A673 (cell line): Measurements from ENCODE around the gene CDK12.

Source experiments
- EZH2 ChIP-seq: fragments of 200-600 bp; sonication (generic); IDR thresholded peaks from 2 replicates; pipeline ENCODE4 v1.6.1; 2017; ENCODE audit warnings: borderline replicate concordance, low read depth, mild to moderate bottlenecking, mixed read lengths, antibody characterized with exemption, low read length; ENCODE audit not compliant: poor library complexity, severe bottlenecking
- TF ChIP-seq, protein P1 (sequence below): fragments of 300-800, 200-600 bp; sonication (generic); conservative IDR thresholded peaks from 2 replicates; pipeline ENCODE4 v1.5.1; 2017; ENCODE audit warnings: low read depth, mild to moderate bottlenecking, antibody characterized with exemption, low read length, moderate library complexity, mixed read lengths

GRCh38 chr17:39429600-39429999 is 31.7 kb upstream of the CDK12 start:
- TF ChIP-seq, protein P1, sequence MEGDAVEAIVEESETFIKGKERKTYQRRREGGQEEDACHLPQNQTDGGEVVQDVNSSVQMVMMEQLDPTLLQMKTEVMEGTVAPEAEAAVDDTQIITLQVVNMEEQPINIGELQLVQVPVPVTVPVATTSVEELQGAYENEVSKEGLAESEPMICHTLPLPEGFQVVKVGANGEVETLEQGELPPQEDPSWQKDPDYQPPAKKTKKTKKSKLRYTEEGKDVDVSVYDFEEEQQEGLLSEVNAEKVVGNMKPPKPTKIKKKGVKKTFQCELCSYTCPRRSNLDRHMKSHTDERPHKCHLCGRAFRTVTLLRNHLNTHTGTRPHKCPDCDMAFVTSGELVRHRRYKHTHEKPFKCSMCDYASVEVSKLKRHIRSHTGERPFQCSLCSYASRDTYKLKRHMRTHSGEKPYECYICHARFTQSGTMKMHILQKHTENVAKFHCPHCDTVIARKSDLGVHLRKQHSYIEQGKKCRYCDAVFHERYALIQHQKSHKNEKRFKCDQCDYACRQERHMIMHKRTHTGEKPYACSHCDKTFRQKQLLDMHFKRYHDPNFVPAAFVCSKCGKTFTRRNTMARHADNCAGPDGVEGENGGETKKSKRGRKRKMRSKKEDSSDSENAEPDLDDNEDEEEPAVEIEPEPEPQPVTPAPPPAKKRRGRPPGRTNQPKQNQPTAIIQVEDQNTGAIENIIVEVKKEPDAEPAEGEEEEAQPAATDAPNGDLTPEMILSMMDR: no peak
- TF ChIP-seq EZH2: no peak
